Measurements from ENCODE around the gene RAP1GAP2.
A peak's percentile ranks its signal among the peaks of the same experiment; 100 is the strongest.

RAP1GAP2 gene

GRCh38 chr17:2921443-2921842 is 125.2 kb downstream of the RAP1GAP2 start:
- no peak for DNase-seq

GRCh38 chr17:2924211-2924610 is 128.0 kb downstream of the RAP1GAP2 start:
- no peak for DNase-seq

GRCh38 chr17:2925011-2925410 is 128.8 kb downstream of the RAP1GAP2 start:
- no peak for DNase-seq

GRCh38 chr17:2926019-2926650 is 129.9 kb downstream of the RAP1GAP2 start:
- DNase-seq = no peak

- no peak for DNase-seq
Observed at GRCh38 chr17:2928294-2928890, 132.2 kb downstream of the RAP1GAP2 start.

GRCh38 chr17:2929881-2930533 is 133.8 kb downstream of the RAP1GAP2 start:
- DNase-seq = peak; percentile 33

GRCh38 chr17:2931876-2932275 is 135.6 kb downstream of the RAP1GAP2 start:
- no peak for DNase-seq

GRCh38 chr17:2932946-2933345 is 136.7 kb downstream of the RAP1GAP2 start:
- no peak for DNase-seq

GRCh38 chr17:2933606-2934005 is 137.4 kb downstream of the RAP1GAP2 start:
- no peak for DNase-seq

GRCh38 chr17:2935632-2936031 is 139.4 kb downstream of the RAP1GAP2 start:
- no peak for DNase-seq

GRCh38 chr17:2936351-2936750 is 140.1 kb downstream of the RAP1GAP2 start:
- DNase-seq = no peak

GRCh38 chr17:2936771-2937321 is 140.6 kb downstream of the RAP1GAP2 start:
- DNase-seq = no peak

- DNase-seq = no peak
Observed at GRCh38 chr17:2937331-2938003, 141.2 kb downstream of the RAP1GAP2 start.

- no peak for DNase-seq
Observed at GRCh38 chr17:2939714-2940351, 143.6 kb downstream of the RAP1GAP2 start.

- DNase-seq = no peak
Observed at GRCh38 chr17:2940352-2940751, 144.1 kb downstream of the RAP1GAP2 start.

GRCh38 chr17:2943981-2944380 is 147.7 kb downstream of the RAP1GAP2 start:
- no peak for DNase-seq

GRCh38 chr17:2945299-2945698 is 149.1 kb downstream of the RAP1GAP2 start:
- no peak for DNase-seq

GRCh38 chr17:2946144-2946543 is 149.9 kb downstream of the RAP1GAP2 start:
- no peak for DNase-seq

GRCh38 chr17:2947588-2947950 is 151.3 kb downstream of the RAP1GAP2 start:
- DNase-seq = no peak

GRCh38 chr17:2947996-2948550 is 151.8 kb downstream of the RAP1GAP2 start:
- DNase-seq = no peak

GRCh38 chr17:2948721-2949468 is 152.7 kb downstream of the RAP1GAP2 start:
- DNase-seq = no peak

- no peak for DNase-seq
Observed at GRCh38 chr17:2949469-2950044, 153.3 kb downstream of the RAP1GAP2 start.

All from activated naive CD4-positive, alpha-beta T cell treated with anti-CD3 and anti-CD28 coated beads, Interleukin-2, amount 50 U/mL, for 16 hours (primary cell).